K562 (cell line): Measurements from ENCODE around the gene KCNAB1. TPM values are rescaled to one million over a fixed set of nuclear protein-coding genes. Genes with fewer than 3 reads are reported as not detected.

Experiments used
- ATAC-seq: fragments of 200-7000 bp; cut with Tn5 transposase; 3 replicates; pipeline ENCODE4 v1.9.1; 2020; ENCODE audit warnings: moderate library complexity
- BruUV-seq: library from RNA; stranded (reverse); fragments of 400-500 nt; replicated peaks from 2 replicates; lab custom pipeline; 2021; lab: Mats Ljungman, UMichigan
- CTCF ChIA-PET: fragments of 300-600 bp; formaldehyde crosslinking; extraction: SDS; loops from one replicate; lab custom pipeline; 2021; ENCODE audit warnings: low intra/inter-chr PET ratio; lab: Yijun Ruan, JAX
- POLR2A ChIA-PET: fragments of 300-600, 350-650 bp; sonication (Branson Sonifier 250); formaldehyde crosslinking; extraction: SDS; loops from one replicate; lab custom pipeline; 2021; ENCODE audit warnings: antibody characterized with exemption, inconsistent platforms; lab: Yijun Ruan, JAX
- DNase-seq, 4 experiments: peaks; one replicate each; pipeline versions ENCODE4 v3.0.0 to v3.0.0-alpha.2; 2011 to 2018; ENCODE audit warnings: low spot score in 3 of 4, mixed read lengths in 3 of 4; ENCODE audit errors: extremely low read depth in 1 of 4
- FAIRE-seq: peaks from 2 replicates; lab custom pipeline; 2011; peaks lifted over from hg19 to GRCh38; lab: Jason Lieb, UNC
- H2AFZ ChIP-seq: 2 replicates; pipeline ENCODE4 v1.6.0; 2011; ENCODE audit warnings: low read depth, low read length, control low read depth, inconsistent platforms
- H3K27ac ChIP-seq: fragments of 200-600 bp; 3 replicates; pipeline ENCODE4 v1.8.0; 2011; ENCODE audit warnings: low read depth, mild to moderate bottlenecking, control low read depth, inconsistent platforms, low read length, moderate library complexity, mixed read lengths; ENCODE audit errors: extremely low read depth
- H3K27me3 ChIP-seq, 2 experiments: fragments of 300-600 bp in 1 of 2; 2 replicates in 1 of 2; 3 replicates in 1 of 2; pipeline versions ENCODE4 v1.6.0 to v1.8.0; 2011; ENCODE audit warnings: inconsistent platforms in 2 of 2, low read length in 2 of 2, mild to moderate bottlenecking in 1 of 2, mixed read lengths in 1 of 2, moderate library complexity in 1 of 2; ENCODE audit not compliant: control insufficient read depth in 2 of 2, insufficient read depth in 2 of 2
- H3K36me3 ChIP-seq: fragments of 300-600 bp; 3 replicates; pipeline ENCODE4 v1.8.0; 2011; ENCODE audit warnings: mild to moderate bottlenecking, low read length, inconsistent platforms; ENCODE audit not compliant: control insufficient read depth, insufficient read depth
- H3K4me1 ChIP-seq, 2 experiments: fragments of 200-600 bp in 1 of 2; replicated peaks in 1 of 2; 2 replicates in 1 of 2; 3 replicates in 1 of 2; pipeline versions ENCODE4 v1.5.1 to v1.8.0; 2011; ENCODE audit warnings: inconsistent platforms in 2 of 2, low read length in 2 of 2, mild to moderate bottlenecking in 1 of 2, mixed read lengths in 1 of 2, moderate library complexity in 1 of 2; ENCODE audit not compliant: control insufficient read depth in 2 of 2, insufficient read depth in 2 of 2
- H3K4me2 ChIP-seq: 2 replicates; pipeline ENCODE4 v1.6.1; 2011; ENCODE audit warnings: low read length, control low read depth, inconsistent platforms, mixed read lengths; ENCODE audit not compliant: insufficient read depth
- H3K4me3 ChIP-seq: fragments of 200-600 bp; sonication (generic), shearing (Covaris generic); 2 replicates; pipeline ENCODE4 v1.5.1; 2016; ENCODE audit warnings: control low read depth, inconsistent platforms
- H3K79me2 ChIP-seq: fragments of 200-600 bp; 3 replicates; pipeline ENCODE4 v1.8.0; 2011; ENCODE audit warnings: low read length, inconsistent platforms; ENCODE audit not compliant: control insufficient read depth, insufficient read depth
- H3K9ac ChIP-seq, 2 experiments: 2 replicates each; pipeline versions ENCODE4 v1.6.0 to v1.6.1; 2011; ENCODE audit warnings: low read depth in 2 of 2, low read length in 2 of 2, control low read depth in 1 of 2, inconsistent platforms in 1 of 2, mild to moderate bottlenecking in 1 of 2, mixed read lengths in 1 of 2; ENCODE audit not compliant: insufficient read depth in 1 of 2
- H3K9me1 ChIP-seq: one replicate; pipeline ENCODE4 v1.6.0; 2011; ENCODE audit warnings: inconsistent platforms, mild to moderate bottlenecking, low read length, moderate library complexity; ENCODE audit not compliant: control insufficient read depth, insufficient read depth
- H3K9me3 ChIP-seq: replicated peaks from 2 replicates; pipeline ENCODE4 v1.5.1; 2011; ENCODE audit warnings: low read depth, low read length, inconsistent platforms; ENCODE audit not compliant: control insufficient read depth, insufficient read depth
- H4K20me1 ChIP-seq: replicated peaks from 2 replicates; pipeline ENCODE4 v1.6.1; 2011; ENCODE audit warnings: low read length, inconsistent platforms, mixed read lengths; ENCODE audit not compliant: control insufficient read depth, insufficient read depth
- ARID1B ChIP-seq: fragments of 450-650 bp; IDR thresholded peaks from 2 replicates; pipeline ENCODE4 v1.6.1; 2016; ENCODE audit warnings: antibody characterized with exemption, mild to moderate bottlenecking, inconsistent platforms
- HMG20B ChIP-seq: fragments of 250-450 bp; sonication (Bioruptor Pico); IDR thresholded peaks from 2 replicates; pipeline ENCODE4 v1.5.0; 2021; ENCODE audit warnings: mild to moderate bottlenecking
- JUN ChIP-seq, 2 experiments: sonication (generic) in 1 of 2; formaldehyde crosslinking in 1 of 2; IDR thresholded peaks; 2 replicates each; pipeline versions ENCODE4 v1.6.1 to v1.8.0; 2012 to 2022; ENCODE audit warnings: borderline replicate concordance in 2 of 2, mild to moderate bottlenecking in 2 of 2, improper control_type of control experiment in 1 of 2, low read depth in 1 of 2, low read length in 1 of 2, missing genetic modification reagents in 1 of 2
- SREBF1 ChIP-seq: fragments of 150-350 bp; IDR thresholded peaks from 2 replicates; pipeline ENCODE4 v1.6.1; 2014; ENCODE audit warnings: antibody characterized with exemption, low read depth, low read length, borderline replicate concordance
- TSC22D4 ChIP-seq: fragments of 450-650 bp; IDR thresholded peaks from 2 replicates; pipeline ENCODE4 v1.6.1; 2016; ENCODE audit warnings: missing genetic modification characterization, missing biosample characterization, control low read depth
- ZBTB5 ChIP-seq: fragments of 450-650 bp; IDR thresholded peaks from 2 replicates; pipeline ENCODE4 v1.6.1; 2017; ENCODE audit warnings: antibody characterized with exemption
- WGBS: fragments of 100-300 bp; shearing (Covaris generic); methylation state at CpG from one replicate; pipeline ENCODE4 v1.1.6; 2016; ENCODE audit warnings: low coverage, mixed read lengths; ENCODE audit not compliant: insufficient coverage; ENCODE audit errors: missing lambda C conversion rate; 5-methylcytosine and 5-hydroxymethylcytosine counted together
- in situ Hi-C: fragments of 300-500 bp; cut with MboI; formaldehyde crosslinking; loops from 4 replicates; pipeline ENCODE4 v1.15.0; 2018; ENCODE audit warnings: inconsistent platforms, mixed read lengths
- intact Hi-C: fragments of 100-400 bp; cut with micrococcal nuclease; formaldehyde crosslinking; loops from 2 replicates; pipeline ENCODE4 v1.14.2; 2022
- polyA plus RNA-seq, 8 experiments: library from polyadenylated mRNA; depleted of rRNA in 4 of 8; stranded (reverse) in 5 of 8; unstranded in 3 of 8; fragments of >200 nt; fragmentation: Nextera tagmentation in 2 of 8; fragmentation: Illumina TruSeq in 1 of 8; extraction: Ambion mirVana in 2 of 8; extraction: Trizol in 1 of 8; gene quantifications; 2 replicates each; pipeline versions ENCODE4 v1.2.1 to v1.2.3, GENCODE V29; 2011 to 2014; ENCODE audit warnings: inconsistent platforms in 1 of 8, missing spikeins in 1 of 8
- total RNA-seq, 7 experiments: library from RNA; depleted of rRNA in 6 of 7; stranded (reverse); fragments of >200 nt in 6 of 7; fragmentation: Illumina TruSeq in 2 of 7; extraction: Trizol in 2 of 7; gene quantifications; 2 replicates each; pipeline versions ENCODE4 v1.2.1 to v1.2.3, GENCODE V29; 2011 to 2021; ENCODE audit warnings: low replicate concordance in 1 of 7

The KCNAB1 gene
- total and polyA plus RNA-seq, 9 of the 15 experiments (the other 6 are each of a cell fraction or from before 2014, with no cell fraction given): 0.14 to 1.2 (median 0.51) TPM

GRCh38 chr3:156459434-156459833 lies 339.1 kb downstream of the KCNAB1 start:
- no peaks in the 10 kb centered on the region for H3K79me2 ChIP-seq
- DNase-seq: no peak
- no peak overlapping the region; the same call in 2 of the 3 replicates for H3K27ac ChIP-seq
- no peaks in the 10 kb centered on the region for H3K27me3 ChIP-seq
- H3K9ac ChIP-seq: no peak overlapping the region
- no peak for ATAC-seq
- H3K4me3 ChIP-seq: no peak overlapping the region
- H2AFZ ChIP-seq: peak overlapping the region; percentile 29; the same call in 1 of the 2 replicates
- POLR2A ChIA-PET: interaction anchor here (0.7 to 1.9 kb wide), 7 partner anchors 9 to 95 kb away, joined by 3 to 10 read pairs (median 3); partner anchors contain the start of gene SSR3
- 34% methylated on average over 7 of the region's 7 CpGs for WGBS
- CTCF ChIA-PET: no interaction called here
- H3K9me1 ChIP-seq: no peaks in the 10 kb centered on the region
- H3K9me3 ChIP-seq: no peaks in the 10 kb centered on the region
- intact Hi-C loops (no loop called here), in situ Hi-C loops (no loop called here)
- no peaks in the 10 kb centered on the region for H3K36me3 ChIP-seq
- TF ChIP-seq JUN (IDR thresholded peaks at IDR 0.05; ENCODE audit: borderline replicate concordance, low read depth, low read length) (no peak), JUN (CRISPR knock-in tag; IDR thresholded peaks at IDR 0.05; ENCODE audit: borderline replicate concordance) (no peak), ARID1B (no peak), TSC22D4 (tag) (no peak), SREBF1 (no peak), ZBTB5 (no peak), HMG20B (no peak)
- no peak overlapping the region; the same call in 1 of the 2 replicates for H3K4me2 ChIP-seq
- BruUV-seq: no TSS peak
- peaks cover 9 to 67% of the 10 kb centered on the region in 2 experiments; a peak in 4 of 5 replicates for H3K4me1 ChIP-seq
- FAIRE-seq: no peak
- H4K20me1 ChIP-seq: no peaks in the 10 kb centered on the region
